NCI-H2107 treated with DMSO at 0.1 percent for 48 hours (cell line): ENCODE results near the gene PTPN6.
A peak's percentile ranks its signal among the peaks of the same experiment; 100 is the strongest.

ENCODE experiments used
- DNase-seq: peaks from one replicate; lab custom pipeline; 2025; ENCODE audit not compliant: unreplicated experiment; lab: John Stamatoyannopoulos, UW

PTPN6 gene

DNA sequence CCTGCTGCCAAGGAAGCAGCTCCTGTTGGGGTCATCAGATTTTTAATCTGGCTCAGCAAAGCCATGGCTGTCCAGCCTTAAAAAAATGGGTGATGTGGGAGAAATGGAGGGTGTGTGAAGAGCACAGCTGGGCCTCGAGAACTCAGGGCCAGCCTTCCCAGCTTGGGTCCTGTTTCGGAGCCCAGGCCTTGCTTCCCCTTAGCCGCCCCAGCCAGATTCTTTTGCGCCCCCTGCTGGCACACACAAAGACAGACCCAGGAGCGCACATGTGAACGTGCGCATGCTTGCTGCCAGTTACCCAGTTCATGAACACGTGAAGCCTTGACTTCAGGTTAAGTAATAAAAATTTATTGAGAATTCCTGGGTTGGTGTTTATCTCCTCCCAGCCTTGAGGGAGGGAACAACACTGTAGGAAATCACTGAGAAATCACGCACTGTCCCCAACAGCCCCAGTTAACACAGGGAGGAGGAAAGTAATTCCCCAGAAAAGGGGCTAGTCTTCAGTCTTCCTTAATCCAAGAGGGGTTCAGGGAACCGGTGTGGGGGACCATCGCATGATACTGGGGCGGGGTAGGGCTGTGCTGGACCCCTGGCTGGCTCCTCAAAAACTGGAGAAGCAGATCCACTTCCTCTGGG lies 14.0 kb downstream of the PTPN6 start:
- peak; percentile 89 for DNase-seq

DNA sequence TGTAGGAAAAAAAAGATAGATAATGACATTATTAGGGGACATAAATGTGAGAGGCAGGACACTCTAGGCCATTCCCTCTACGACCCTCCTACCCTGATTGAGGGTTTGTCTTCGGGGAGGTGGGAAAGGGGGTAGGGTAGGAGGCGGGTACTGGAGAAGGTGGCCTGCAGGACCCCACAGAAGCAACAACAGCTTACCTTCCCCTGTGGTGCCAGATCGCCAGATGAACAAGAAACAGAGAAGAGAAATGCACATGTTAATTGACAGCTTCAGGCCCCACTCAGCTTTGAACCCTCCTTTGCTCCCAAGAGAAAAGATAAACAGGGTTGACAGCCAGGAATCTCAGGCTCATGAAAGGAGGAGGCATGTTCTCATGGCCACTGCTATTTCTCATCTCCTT lies 14.6 kb downstream of the PTPN6 start:
- DNase-seq = no peak

GRCh38 chr12:6966351-6966750 lies 15.2 kb downstream of the PTPN6 start:
- no peak for DNase-seq

- DNase-seq = no peak
These were observed 16.5 kb downstream of the PTPN6 start for GRCh38 chr12:6967651-6968100.

DNA sequence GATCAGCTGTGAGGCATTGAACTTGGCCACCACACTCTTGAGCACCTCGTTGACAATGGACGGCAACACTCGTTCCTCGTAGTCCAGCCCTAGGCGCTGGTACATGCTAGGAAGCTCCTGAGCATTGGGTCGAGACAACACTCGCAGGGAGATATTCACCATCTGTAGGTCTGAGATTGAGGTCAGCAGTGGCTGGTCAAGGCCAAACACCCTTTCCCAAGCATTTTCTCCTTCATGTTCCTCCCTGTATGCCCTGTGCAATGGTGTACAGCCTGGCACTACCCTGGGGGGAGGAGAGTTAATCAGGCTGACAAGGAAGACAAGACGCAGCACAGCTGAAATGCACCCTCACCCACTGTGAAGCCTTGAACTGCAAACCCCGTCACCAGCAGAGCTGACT lies 17.3 kb downstream of the PTPN6 start:
- DNase-seq = no peak

DNA sequence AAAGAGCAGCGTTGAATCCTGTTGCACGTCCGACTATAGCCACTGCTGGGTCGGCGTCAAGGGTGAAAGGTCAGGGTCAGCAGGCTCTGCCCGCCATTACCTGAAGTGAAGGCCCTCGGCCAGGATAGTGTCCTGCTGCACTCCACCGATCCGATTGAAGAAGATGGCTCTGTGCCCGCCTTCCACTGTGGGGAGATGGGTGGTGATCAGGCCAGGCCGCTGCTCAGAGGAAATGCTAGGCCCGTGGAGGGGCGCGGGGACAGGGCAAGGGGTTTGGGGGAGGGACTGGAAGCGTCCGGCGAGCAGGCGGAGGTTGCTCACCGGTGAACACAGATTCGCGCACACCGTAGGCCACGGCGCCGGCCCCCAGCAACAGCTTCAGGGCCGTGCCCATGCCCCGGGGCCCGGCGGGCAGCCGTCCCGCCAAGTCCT lies 19.0 kb downstream of the PTPN6 start:
- no peak for DNase-seq

DNA sequence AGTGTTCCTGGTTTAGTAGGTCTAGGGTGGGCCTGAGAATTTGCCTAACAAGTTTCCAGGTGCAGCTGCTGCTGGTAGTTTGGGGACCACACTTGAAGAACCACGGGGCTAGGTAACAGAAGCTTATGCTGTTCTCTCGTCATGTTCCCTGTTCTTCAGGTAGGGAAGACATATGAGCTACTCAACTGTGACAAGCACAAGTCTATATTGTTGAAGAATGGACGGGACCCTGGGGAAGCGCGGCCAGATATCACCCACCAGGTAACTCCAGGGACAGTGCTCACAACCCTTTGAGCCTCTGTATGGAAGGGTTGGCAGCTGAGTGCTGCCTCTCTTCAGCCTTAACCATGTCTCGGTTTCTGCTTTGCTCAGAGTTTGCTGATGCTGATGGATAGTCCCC lies 23.0 kb downstream of the PTPN6 start:
- DNase-seq = no peak

DNA sequence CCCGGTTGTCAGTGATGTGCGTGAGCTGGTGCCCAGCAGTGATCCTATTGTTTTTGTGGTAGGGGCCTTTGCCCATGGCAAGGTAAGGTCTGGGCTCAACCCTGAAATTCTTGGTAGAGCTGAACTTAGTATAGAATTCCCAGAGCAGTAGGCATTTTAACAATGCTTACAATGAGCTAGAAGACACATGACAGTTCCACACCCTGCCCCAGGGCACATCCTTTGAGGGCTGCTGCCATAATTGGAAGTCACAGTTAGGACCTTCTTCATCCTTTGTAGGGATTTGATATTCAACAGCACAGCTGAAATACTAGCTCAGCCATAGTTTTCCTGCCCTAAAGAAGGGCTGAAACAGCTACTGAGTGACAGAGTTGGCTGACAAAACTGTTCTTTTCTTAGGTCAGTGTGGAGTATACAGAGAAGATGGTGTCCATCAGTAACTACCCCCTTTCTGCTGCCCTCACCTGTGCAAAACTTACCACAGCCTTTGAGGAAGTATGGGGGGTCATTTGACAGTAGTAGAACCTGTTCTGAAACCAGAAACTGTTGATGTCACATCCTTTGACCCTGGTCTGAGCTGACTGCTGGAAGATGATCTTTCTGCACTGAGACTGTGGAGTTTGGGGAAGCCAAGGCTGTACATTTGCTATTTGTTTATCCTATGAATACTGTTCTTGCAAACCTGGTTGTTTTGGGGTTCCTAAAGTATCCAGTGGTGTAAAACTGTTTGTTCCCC lies 24.3 kb downstream of the PTPN6 start:
- DNase-seq = no peak

GRCh38 chr12:6977653-6978052 lies 26.5 kb downstream of the PTPN6 start:
- DNase-seq = no peak

- DNase-seq = no peak
These were observed 27.0 kb downstream of the PTPN6 start for GRCh38 chr12:6978188-6978587.

GRCh38 chr12:6978611-6979011 lies 27.5 kb downstream of the PTPN6 start:
- DNase-seq = no peak

DNA sequence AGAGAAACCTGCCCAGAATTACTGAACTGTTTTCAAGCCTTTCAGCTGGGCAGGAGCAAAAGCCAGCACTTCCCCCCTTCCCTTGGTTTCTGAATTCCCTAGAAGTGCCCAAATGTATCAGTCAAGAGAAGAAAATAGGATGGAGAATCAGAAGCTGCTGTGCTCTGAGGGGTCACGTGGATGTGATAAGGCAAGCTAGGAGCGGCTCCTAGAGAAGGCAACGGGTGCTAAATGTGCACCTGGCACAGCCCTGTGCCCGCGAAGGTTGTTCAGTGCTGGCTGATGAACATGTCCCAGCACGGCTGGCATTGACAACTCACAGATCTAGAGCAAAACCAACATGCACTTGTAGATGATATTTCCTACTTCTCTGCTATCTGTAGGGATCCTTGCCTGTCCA lies 27.9 kb downstream of the PTPN6 start:
- DNase-seq = no peak

- no peak for DNase-seq
These were observed 28.3 kb downstream of the PTPN6 start for GRCh38 chr12:6979453-6979852.

DNA sequence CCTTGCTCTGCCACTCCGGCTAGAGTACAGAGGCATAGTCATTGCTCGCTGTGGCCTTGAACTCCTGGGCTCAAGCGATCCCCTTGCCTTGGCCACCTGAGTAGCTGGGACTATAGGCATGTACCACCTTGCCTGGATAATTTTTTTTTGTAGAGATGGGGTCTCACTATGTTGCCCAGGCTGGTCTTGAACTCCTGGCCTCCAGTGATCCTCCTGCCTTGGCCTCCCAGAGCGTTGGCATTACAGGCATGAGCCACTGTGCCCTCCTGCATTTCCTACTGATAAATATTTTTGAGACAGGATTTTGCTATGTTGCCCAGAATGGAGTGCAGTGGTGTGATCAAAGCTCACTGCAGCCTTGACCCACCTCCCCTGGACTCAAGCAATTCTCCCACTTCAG lies 28.9 kb downstream of the PTPN6 start:
- DNase-seq = no peak

- DNase-seq = no peak
These were observed 29.6 kb downstream of the PTPN6 start for GRCh38 chr12:6980740-6981139.

DNA sequence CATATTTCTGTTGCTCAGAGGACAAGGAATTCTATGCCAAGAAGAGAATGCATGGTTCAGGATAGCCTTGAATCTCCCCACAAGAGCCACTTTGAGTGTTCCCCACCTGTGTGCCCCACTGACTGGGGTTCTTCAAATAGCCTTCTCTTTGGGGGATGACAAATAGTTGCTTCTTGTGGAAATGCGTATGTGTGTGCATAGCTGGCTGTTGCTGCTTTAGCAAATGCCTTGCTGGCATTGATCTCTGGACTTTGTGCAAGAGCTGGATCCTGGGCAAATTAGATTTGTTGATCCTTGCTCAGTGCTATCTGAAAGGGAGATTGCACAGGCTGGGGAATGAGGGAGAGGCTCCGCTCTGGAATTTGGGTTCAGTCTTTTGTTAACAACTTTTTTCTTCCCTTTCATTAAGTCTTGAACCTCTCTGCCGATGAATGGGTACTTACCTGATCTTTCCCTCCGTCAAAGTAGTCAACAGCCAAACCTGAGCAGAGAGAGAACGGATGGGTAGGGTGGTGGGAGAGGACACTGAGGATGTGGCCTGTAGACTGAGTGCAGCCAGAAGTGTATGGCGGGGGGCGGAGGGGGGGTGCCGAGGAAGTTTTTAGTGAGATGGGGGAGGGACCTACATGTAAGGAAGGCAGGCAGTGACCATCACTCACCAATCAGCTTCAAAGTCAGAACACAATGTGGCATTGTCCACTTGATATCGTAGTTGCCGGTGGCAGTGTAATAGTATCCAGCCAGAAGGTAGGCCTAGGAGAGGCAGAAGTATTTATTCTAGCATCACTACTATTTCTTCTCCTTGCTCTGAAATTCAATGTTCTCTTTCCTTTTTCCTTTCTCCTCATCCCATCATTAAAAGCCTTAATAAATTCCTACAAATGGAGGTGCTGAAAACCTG lies 30.2 kb downstream of the PTPN6 start:
- DNase-seq = no peak

- DNase-seq = no peak
These were observed 31.4 kb downstream of the PTPN6 start for GRCh38 chr12:6982532-6982931.

DNA sequence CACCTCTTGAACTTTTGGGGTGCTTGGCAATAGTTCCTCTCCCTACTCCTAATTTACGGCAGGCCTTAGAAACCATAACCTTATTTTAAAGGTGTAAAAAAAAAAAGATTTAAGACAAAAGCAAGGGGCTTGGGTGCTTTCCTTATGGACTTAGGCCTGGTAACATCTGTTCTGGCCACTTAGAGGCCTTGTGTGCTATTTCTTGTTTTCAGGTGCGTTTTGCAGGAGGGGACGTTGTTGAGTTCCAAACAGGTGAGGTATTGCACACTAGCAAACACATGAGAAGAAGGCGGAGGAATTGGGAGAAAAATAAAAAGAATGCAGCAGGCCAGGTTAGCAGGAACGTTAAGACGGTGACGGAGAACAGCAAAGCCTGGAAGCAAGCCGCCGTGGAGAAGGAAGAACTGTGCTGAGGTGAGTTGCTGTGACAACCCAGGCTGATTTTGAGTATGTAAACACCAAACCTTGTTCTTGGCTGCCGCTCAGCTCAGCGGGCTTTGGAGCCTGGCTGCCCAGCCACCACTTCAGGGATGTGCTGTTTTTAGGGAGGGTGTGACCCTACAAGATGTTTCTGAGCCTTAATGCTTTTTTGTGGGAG lies 36.9 kb downstream of the PTPN6 start:
- DNase-seq = no peak

- no peak for DNase-seq
These were observed 44.9 kb downstream of the PTPN6 start for GRCh38 chr12:6996040-6996441.

DNA sequence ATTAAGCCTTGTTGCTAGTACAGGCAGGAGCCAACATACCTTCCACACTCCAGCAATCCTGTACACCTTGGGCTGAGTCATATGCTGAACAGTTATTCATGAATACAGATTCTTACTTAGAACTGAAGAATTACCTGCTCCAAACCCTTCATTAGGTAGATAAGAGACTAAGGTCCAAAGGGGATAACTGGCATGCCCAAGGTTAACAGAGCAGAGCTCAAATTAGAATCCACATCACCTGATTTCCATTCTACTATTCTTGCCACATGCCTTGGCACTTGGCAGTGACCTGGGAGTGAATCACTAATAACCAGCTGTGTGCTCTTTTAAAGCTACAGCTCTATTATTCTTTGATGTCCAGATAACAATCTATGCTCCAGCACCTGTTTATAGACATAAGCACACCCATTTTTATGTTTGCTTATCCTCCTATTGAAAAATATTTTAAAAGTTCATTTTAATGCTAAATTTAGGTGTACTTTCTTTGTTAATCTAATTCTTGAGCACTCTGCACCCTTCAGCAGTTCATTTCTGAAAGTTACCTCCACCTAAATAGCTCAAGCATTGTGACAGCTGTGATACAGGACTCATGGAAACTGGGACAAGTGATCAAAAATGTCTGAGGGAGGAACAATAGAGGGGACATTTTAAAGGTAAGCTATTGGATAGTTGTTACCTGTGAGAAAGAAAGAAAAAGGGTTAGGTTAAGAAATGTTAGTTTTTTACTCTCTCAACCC lies 47.7 kb downstream of the PTPN6 start:
- no peak for DNase-seq
